SH-SY5Y (cell line): ENCODE measurements around the gene ISOC2.

ENCODE experiments used
- GATA2 ChIP-seq: IDR thresholded peaks from 2 replicates; pipeline ENCODE4 v1.6.1; 2011; ENCODE audit warnings: mild to moderate bottlenecking, low read depth, low read length
- GATA3 ChIP-seq: IDR thresholded peaks from 2 replicates; pipeline ENCODE4 v1.6.1; 2011; ENCODE audit warnings: low read depth, mild to moderate bottlenecking, low read length, moderate library complexity

DNA sequence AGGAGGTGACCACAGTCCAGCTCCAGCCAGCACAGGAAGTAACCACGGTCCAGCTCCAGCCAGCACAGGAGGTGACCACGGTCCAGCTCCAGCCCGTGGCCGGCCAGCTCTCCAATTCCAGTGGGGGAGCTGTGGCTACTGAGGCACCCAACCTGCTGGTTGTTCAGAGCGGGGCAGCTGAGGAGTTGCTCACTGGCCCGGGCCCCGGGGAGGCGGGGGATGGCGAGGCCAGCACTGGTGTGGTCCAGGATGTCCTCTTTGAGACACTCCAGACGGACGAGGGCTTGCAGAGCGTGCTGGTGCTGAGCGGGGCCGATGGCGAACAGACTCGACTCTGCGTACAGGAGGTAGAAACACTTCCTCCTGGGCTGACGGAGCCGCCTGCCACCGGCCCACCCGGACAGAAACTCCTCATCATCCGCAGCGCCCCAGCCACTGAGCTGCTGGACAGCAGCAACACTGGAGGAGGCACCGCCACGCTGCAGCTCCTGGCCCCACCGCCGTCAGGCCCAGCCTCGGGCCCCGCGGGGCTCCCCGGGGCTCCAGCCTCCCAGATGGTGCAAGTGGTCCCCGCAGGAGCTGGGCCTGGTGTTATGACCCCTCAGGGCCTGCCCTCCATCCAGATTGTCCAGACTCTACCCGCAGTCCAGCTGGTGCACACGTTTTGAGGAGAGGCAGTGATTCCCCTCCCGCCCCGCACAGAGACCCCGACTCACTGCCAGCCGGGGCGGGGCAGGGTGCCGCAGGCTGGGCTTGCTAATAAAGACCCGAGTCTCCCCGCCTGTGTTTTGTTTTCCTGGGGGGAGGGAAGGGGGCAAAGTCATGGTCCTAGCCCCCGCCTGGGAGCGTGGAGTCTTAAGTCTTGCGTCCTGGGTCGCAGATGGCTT is 22.5 kb upstream of the ISOC2 start:
- no peak for TF ChIP-seq GATA3
- TF ChIP-seq GATA2, result no peak
